IMR-90 (cell line): ENCODE data around the gene TRIM44. TPM values are rescaled to one million over a fixed set of nuclear protein-coding genes. Genes with fewer than 3 reads are reported as not detected.
A peak's percentile ranks its signal among the peaks of the same experiment; 100 is the strongest.

Experiments used
- ATAC-seq: fragments of 200-7000 bp; cut with Tn5 transposase; 2 replicates; pipeline ENCODE4 v1.9.1; 2020; ENCODE audit warnings: low read depth, mild to moderate bottlenecking, moderate library complexity
- BruUV-seq: library from RNA; stranded (reverse); fragments of 400-500 nt; replicated peaks from 2 replicates; lab custom pipeline; 2021; lab: Mats Ljungman, UMichigan
- CTCF ChIA-PET: fragments of 300-600 bp; formaldehyde crosslinking; extraction: SDS; loops from one replicate; lab custom pipeline; 2021; ENCODE audit warnings: antibody characterized with exemption; lab: Yijun Ruan, JAX
- POLR2A ChIA-PET: fragments of 300-600 bp; sonication (Branson Sonifier 250); formaldehyde crosslinking; loops from one replicate; lab custom pipeline; 2022; ENCODE audit warnings: antibody characterized with exemption; ENCODE audit not compliant: unreplicated experiment; lab: Charles Lee
- DNase-seq: peaks from one replicate; pipeline ENCODE4 v3.0.0; 2013
- H2AFZ ChIP-seq: replicated peaks from 2 replicates; pipeline ENCODE3; 2013; ENCODE audit warnings: low read length, mild to moderate bottlenecking; ENCODE audit not compliant: poor library complexity
- H2AK5ac ChIP-seq: 2 replicates; pipeline ENCODE4 v1.6.1; 2013; ENCODE audit warnings: low read depth, low read length, inconsistent platforms
- H2AK9ac ChIP-seq: replicated peaks from 2 replicates; pipeline ENCODE3; 2013; ENCODE audit warnings: mild to moderate bottlenecking, low read depth, low read length, moderate library complexity; ENCODE audit not compliant: poor library complexity
- H2BK120ac ChIP-seq: 2 replicates; pipeline ENCODE4 v1.6.1; 2013; ENCODE audit warnings: low read depth, low read length, inconsistent platforms
- H2BK15ac ChIP-seq: 3 replicates; pipeline ENCODE4 v1.6.1; 2013; ENCODE audit warnings: low read depth, low read length, inconsistent platforms
- H2BK20ac ChIP-seq: 2 replicates; pipeline ENCODE4 v1.6.1; 2013; ENCODE audit warnings: low read depth, mild to moderate bottlenecking, inconsistent platforms, low read length, moderate library complexity
- H2BK5ac ChIP-seq: 2 replicates; pipeline ENCODE4 v1.6.1; 2013; ENCODE audit warnings: mild to moderate bottlenecking, low read depth, low read length, inconsistent platforms; ENCODE audit not compliant: poor library complexity, severe bottlenecking
- H3K14ac ChIP-seq: replicated peaks from 2 replicates; pipeline ENCODE4 v1.6.1; 2013; ENCODE audit warnings: low read depth, low read length, inconsistent platforms
- H3K18ac ChIP-seq: 2 replicates; pipeline ENCODE4 v1.6.1; 2013; ENCODE audit warnings: low read depth, low read length, control low read depth
- H3K23ac ChIP-seq: 2 replicates; pipeline ENCODE4 v1.6.1; 2013; ENCODE audit warnings: low read depth, low read length, inconsistent platforms
- H3K27ac ChIP-seq: 2 replicates; pipeline ENCODE4 v1.5.1; 2013; ENCODE audit warnings: mild to moderate bottlenecking, control low read depth, low read length; ENCODE audit not compliant: insufficient read depth
- H3K27me3 ChIP-seq: 2 replicates; pipeline ENCODE4 v1.6.1; 2013; ENCODE audit warnings: low read length; ENCODE audit not compliant: control insufficient read depth, insufficient read depth
- H3K36me3 ChIP-seq: 2 replicates; pipeline ENCODE4 v1.6.1; 2013; ENCODE audit warnings: low read length, mixed read lengths; ENCODE audit not compliant: control insufficient read depth, insufficient read depth
- H3K4ac ChIP-seq: 2 replicates; pipeline ENCODE4 v1.6.1; 2013; ENCODE audit warnings: low read depth, low read length, inconsistent platforms
- H3K4me1 ChIP-seq: 2 replicates; pipeline ENCODE4 v1.6.1; 2013; ENCODE audit warnings: low read length, mixed read lengths; ENCODE audit not compliant: control insufficient read depth, insufficient read depth
- H3K4me2 ChIP-seq: 2 replicates; pipeline ENCODE4 v1.6.1; 2013; ENCODE audit warnings: low read depth, mild to moderate bottlenecking, control low read depth, low read length, moderate library complexity
- H3K4me3 ChIP-seq: 2 replicates; pipeline ENCODE4 v1.5.1; 2013; ENCODE audit warnings: low read depth, mild to moderate bottlenecking, control low read depth, low read length, moderate library complexity; ENCODE audit not compliant: insufficient read depth
- H3K56ac ChIP-seq: 2 replicates; pipeline ENCODE4 v1.6.1; 2013; ENCODE audit warnings: low read length, inconsistent platforms; ENCODE audit not compliant: insufficient read depth; ENCODE audit errors: extremely low read depth
- H3K79me1 ChIP-seq, 2 experiments: 2 replicates each; pipeline ENCODE4 v1.6.1; 2013; ENCODE audit warnings: low read length in 2 of 2, inconsistent platforms in 1 of 2, low read depth in 1 of 2
- H3K9ac ChIP-seq: 2 replicates; pipeline ENCODE4 v1.6.1; 2013; ENCODE audit warnings: low read depth, low read length, control low read depth
- H3K9me1 ChIP-seq: 2 replicates; pipeline ENCODE4 v1.6.1; 2013; ENCODE audit warnings: low read length, inconsistent platforms; ENCODE audit not compliant: insufficient read depth
- H3K9me3 ChIP-seq: 2 replicates; pipeline ENCODE4 v1.6.1; 2013; ENCODE audit warnings: low read length; ENCODE audit not compliant: control insufficient read depth, insufficient read depth
- H4K20me1 ChIP-seq: 2 replicates; pipeline ENCODE4 v1.6.1; 2013; ENCODE audit warnings: low read length, inconsistent platforms; ENCODE audit not compliant: insufficient read depth
- H4K5ac ChIP-seq: 2 replicates; pipeline ENCODE4 v1.6.1; 2013; ENCODE audit warnings: mild to moderate bottlenecking, low read depth, low read length, control low read depth
- H4K8ac ChIP-seq, 2 experiments: 2 replicates each; pipeline ENCODE4 v1.6.1; 2013; ENCODE audit warnings: low read depth in 2 of 2, low read length in 2 of 2, control low read depth in 1 of 2, inconsistent platforms in 1 of 2
- H4K91ac ChIP-seq: 2 replicates; pipeline ENCODE4 v1.6.1; 2013; ENCODE audit warnings: low read depth, low read length, inconsistent platforms; ENCODE audit not compliant: insufficient read depth
- CEBPB ChIP-seq: IDR thresholded peaks from 2 replicates; pipeline ENCODE4 v1.6.1; 2012; ENCODE audit warnings: low read depth, low read length, improper control_type of control experiment
- CHD1 ChIP-seq: IDR thresholded peaks from 2 replicates; pipeline ENCODE4 v1.6.1; 2012; ENCODE audit warnings: low read depth, low read length, improper control_type of control experiment
- ELK1 ChIP-seq: fragments of 150-350 bp; IDR thresholded peaks from 2 replicates; pipeline ENCODE4 v1.6.1; 2016; ENCODE audit warnings: low read depth, mild to moderate bottlenecking, low read length, moderate library complexity, borderline replicate concordance
- FOS ChIP-seq: fragments of 150-350 bp; IDR thresholded peaks from 2 replicates; pipeline ENCODE4 v1.6.1; 2016; ENCODE audit warnings: low read depth, low read length
- MAZ ChIP-seq: IDR thresholded peaks from 2 replicates; pipeline ENCODE4 v1.6.1; 2012; ENCODE audit warnings: low read depth, mild to moderate bottlenecking, low read length, improper control_type of control experiment, moderate library complexity, borderline replicate concordance
- MXI1 ChIP-seq: IDR thresholded peaks from 2 replicates; pipeline ENCODE4 v1.6.1; 2012; ENCODE audit warnings: low read depth, mild to moderate bottlenecking, low read length, moderate library complexity, borderline replicate concordance
- NFE2L2 ChIP-seq: fragments of 150-350 bp; IDR thresholded peaks from 2 replicates; pipeline ENCODE4 v1.6.1; 2016; ENCODE audit warnings: low read depth, mild to moderate bottlenecking, low read length
- POLR2A ChIP-seq: IDR thresholded peaks from 2 replicates; pipeline ENCODE4 v1.6.1; 2012; ENCODE audit warnings: mild to moderate bottlenecking, low read depth, low read length
- RAD21 ChIP-seq: IDR thresholded peaks from 2 replicates; pipeline ENCODE4 v1.6.1; 2012; ENCODE audit warnings: low read length, improper control_type of control experiment
- RFX5 ChIP-seq: IDR thresholded peaks from 2 replicates; pipeline ENCODE4 v1.8.0; 2012; ENCODE audit warnings: low read depth, mild to moderate bottlenecking, low read length, moderate library complexity
- SMC3 ChIP-seq: fragments of 150-350 bp; IDR thresholded peaks from 2 replicates; pipeline ENCODE4 v1.6.1; 2016; ENCODE audit warnings: low read depth, mild to moderate bottlenecking, antibody characterized with exemption, low read length, moderate library complexity
- WGBS, 2 experiments: methylation state at CpG; one replicate each; pipeline versions ENCODE4 v1.1.5 to v1.1.7; 2013; ENCODE audit warnings: missing lambda C conversion rate in 2 of 2; ENCODE audit not compliant: insufficient read length in 1 of 2; ENCODE audit errors: extremely low coverage in 2 of 2; 5-methylcytosine and 5-hydroxymethylcytosine counted together
- dilution Hi-C: fragments of 300-500 bp; cut with HindIII; formaldehyde crosslinking; loops from one replicate; pipeline ENCODE4 v1.14.3; 2018; ENCODE audit warnings: low sequenced_read_pairs; ENCODE audit not compliant: unreplicated experiment
- in situ Hi-C: fragments of 300-500 bp; cut with MboI; formaldehyde crosslinking; loops from 3 replicates; pipeline ENCODE4 v1.14.3; 2019; ENCODE audit warnings: low sequenced_read_pairs, inconsistent platforms, mixed read lengths
- intact Hi-C: fragments of 100-400 bp; cut with micrococcal nuclease; formaldehyde crosslinking; loops from 2 replicates; pipeline ENCODE4 v1.10.0; 2022
- polyA plus RNA-seq, 3 experiments: library from polyadenylated mRNA; depleted of rRNA; stranded (reverse); fragments of >200 nt; gene quantifications; 2 replicates each; pipeline ENCODE4 v1.2.3, GENCODE V29; 2012; ENCODE audit warnings: low replicate concordance in 1 of 3
- total RNA-seq: library from RNA; depleted of rRNA; stranded (reverse); fragments of >200 nt; gene quantifications from 2 replicates; pipeline ENCODE4 v1.2.3, GENCODE V29; 2012

The TRIM44 gene
- total and polyA plus RNA-seq, 2 of the 4 experiments (the other 2 are of a cell fraction) = 50.7 to 104 TPM

GRCh38 chr11:35822815-35823495 lies 160.4 kb downstream of the TRIM44 start:
- Histone ChIP-seq H4K20me1 (no peaks in the 10 kb centered on the region), H3K27me3 (no peaks in the 10 kb centered on the region), H2BK5ac (no peak overlapping the region), H3K23ac (no peak overlapping the region), H3K56ac (no peak overlapping the region), H2AK9ac (no peak overlapping the region), H2AK5ac (no peak overlapping the region), H2BK120ac (no peak overlapping the region), H4K5ac (no peak overlapping the region), H2BK15ac (no peak overlapping the region), H3K9me3 (no peaks in the 10 kb centered on the region), H3K4me1 (peaks cover 2% of the 10 kb centered on the region; the same call in 1 of the 2 replicates), H4K8ac (no peak overlapping the region), H3K14ac (no peak overlapping the region), H3K27ac (no peak overlapping the region), H3K9me1 (peaks cover 2% of the 10 kb centered on the region; the same call in 1 of the 2 replicates), H3K4me2 (peak overlapping the region; percentile 50; the same call in 1 of the 2 replicates), H3K4ac (no peak overlapping the region), H3K18ac (no peak overlapping the region), H3K4me3 (no peak overlapping the region), H3K9ac (no peak overlapping the region), H4K91ac (no peak overlapping the region), H2AFZ (no peak overlapping the region), H3K36me3 (no peaks in the 10 kb centered on the region), H2BK20ac (no peak overlapping the region), H3K79me1 (0 out of 4 replicates have a peak, but pooled peaks cover 0 to 2% of the 10 kb centered on the region in 2 experiments)
- TF ChIP-seq SMC3 = no peak
- no peak for TF ChIP-seq CHD1
- no peak for TF ChIP-seq POLR2A
- TF ChIP-seq RAD21 = no peak
- no peak for TF ChIP-seq MAZ
- TF ChIP-seq RFX5 = no peak
- no peak for TF ChIP-seq FOS
- no peak for TF ChIP-seq NFE2L2
- no peak for TF ChIP-seq MXI1
- no peak for TF ChIP-seq ELK1
- TF ChIP-seq CEBPB = no peak
- WGBS, 2 experiments = no CpG with 5 or more reads among the region's 2 CpGs
- in situ Hi-C loops (loop anchor here (5.0 to 25.0 kb wide), 2 partner anchors 439 to 664 kb away; no protein-coding TSS in a partner anchor), intact Hi-C loops (loop anchor here (1.0 to 10.0 kb wide), 6 partner anchors 206 to 435 kb away; no protein-coding TSS in a partner anchor), dilution Hi-C loops (no loop called here)
- CTCF ChIA-PET = interaction anchor here (0.6 to 2.9 kb wide), 58 partner anchors 9 to 850 kb away, joined by 3 to 28 read pairs (median 5); partner anchors contain the start of gene PAMR1
- ATAC-seq = no peak
- BruUV-seq = no TSS peak
- DNase-seq = peak; percentile 13
- POLR2A ChIA-PET = no interaction called here
